GM21360 (cell line): Measurements from ENCODE around the gene TLE3.
"Not testable (repeated sequence)": the region's sequence is repeated elsewhere in the genome, so short reads cannot be mapped to it uniquely, and the experiment has no call there.

Experiments used
- ATAC-seq: cut with Tn5 transposase; IDR thresholded peaks from one replicate; pipeline ENCODE4 v1.9.1; 2021; ENCODE audit warnings: mild to moderate bottlenecking, moderate library complexity; ENCODE audit not compliant: unreplicated experiment

TLE3 gene

DNA sequence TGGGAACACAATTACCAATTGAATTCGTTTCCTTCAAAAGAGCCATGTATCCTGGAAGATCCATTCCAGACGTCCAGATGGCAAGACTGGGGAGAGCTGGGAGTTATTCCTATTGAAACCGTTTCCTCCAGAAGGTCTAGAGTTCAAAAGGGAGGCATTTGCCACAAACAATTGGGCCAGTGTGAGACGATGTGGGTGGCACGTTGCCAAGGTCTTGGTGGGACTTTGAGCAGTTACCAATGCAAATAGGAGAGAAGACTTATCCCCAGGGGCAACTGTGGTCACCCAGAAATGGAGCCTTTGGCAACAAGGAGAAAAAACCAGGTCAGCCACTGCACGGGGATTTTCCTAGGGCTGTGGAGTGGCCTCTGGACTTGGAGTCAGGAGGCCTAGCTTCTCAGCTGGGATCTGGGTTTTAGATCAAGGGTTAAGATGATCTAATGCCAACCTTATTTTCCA, 29.6 kb upstream of the TLE3 start:
- no peak for ATAC-seq

DNA sequence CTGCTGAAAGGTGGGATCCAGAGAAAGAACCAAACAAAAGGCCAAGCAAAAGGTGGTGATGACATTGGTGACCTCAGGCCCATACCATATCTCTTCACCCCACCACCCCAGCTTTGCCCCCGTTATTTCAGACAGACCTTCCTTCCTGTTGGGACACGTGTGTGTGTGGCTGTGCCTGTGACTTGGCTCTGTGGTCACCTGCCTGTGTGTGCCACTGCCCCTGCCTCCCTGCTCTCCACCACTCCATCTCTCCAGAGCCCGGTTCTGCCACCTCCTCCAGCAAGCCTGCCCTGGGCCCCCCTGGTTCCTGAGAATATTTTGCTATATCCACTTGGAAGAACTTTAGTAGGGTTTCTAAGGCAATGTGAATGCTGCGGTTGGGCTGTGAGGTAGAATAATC, 28.6 kb upstream of the TLE3 start:
- ATAC-seq, result no peak

DNA sequence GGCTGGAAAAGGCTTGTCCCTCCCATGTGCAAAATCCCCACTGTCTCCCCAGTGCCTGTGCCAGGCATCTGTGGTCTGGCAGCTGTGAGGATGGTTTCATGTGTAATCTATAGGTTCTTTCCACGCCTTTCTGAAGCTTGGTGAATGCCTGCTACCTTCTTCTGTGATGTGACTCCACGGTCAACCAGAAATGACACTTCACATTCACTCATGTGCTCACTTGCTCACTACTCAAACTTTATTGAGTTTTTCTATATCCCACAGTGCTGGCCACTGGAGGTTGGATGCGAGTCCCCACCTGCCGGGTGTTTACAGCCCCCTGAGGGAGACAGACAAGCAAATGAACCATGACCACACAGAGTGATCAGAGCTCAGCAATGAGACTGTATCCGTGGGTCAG, 27.9 kb upstream of the TLE3 start:
- no peak for ATAC-seq

DNA sequence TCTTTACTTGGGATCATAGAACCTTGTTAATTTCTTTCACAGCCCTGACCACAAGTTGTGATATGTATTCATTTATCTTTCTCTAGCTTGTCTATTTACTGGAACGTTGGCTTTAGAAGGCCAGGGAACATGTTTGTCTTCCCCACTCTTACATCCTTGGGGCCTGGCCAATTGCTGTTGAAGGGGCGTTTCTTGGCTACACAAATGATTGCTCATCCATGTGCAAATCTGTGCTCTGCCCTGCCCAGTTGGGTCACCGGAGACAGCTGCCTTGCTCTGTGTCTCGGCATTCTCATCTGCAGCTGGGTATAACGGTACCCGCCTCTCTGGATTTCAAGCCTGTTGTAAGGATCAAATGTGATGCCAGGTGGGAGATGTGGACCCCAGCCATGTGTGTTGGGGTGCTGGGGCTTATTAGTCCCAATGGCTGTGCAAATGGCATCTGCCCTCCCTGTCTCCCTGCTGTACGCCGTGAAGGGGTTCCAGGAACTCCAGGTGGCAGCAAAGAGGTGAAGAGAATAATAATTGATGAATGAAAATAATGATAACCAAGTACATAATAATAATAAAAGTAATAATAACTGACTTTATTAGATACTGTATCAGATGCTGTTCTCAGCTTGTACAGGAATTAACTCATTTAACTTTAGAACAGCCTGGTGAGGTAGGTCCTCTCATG, 24.0 kb upstream of the TLE3 start:
- no peak for ATAC-seq

DNA sequence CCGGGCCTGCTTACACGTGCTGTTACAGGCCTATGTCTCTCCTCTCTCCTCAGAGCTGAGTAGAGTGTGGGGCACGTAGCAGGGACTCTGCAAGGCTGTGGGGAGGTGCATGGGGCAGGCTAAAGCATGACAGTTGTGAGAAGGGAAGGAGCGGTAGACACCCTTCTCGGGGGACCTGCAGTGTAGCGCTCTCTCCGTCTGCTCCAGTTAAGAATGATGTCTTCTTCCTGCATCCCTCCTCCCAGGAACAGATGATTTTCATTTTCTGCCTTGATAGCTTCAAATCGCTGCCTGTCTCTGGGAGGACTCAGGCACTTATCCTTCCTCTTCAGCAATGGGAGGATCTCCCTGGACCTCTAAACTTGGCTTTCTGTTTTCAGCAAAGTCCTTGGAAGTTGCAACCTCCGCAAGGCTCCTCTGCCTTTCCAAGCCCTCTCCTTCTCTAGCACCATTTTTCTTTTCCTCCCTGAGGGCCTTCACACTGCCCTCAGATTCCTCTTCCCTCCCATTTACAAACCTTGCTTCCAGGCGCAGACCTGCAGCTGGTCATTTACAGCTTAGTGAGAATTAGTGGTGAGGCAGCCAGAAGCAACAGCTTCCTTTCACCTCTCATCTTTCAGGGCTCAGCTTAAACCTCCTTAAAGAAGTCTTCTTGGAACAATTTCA, 23.4 kb upstream of the TLE3 start:
- ATAC-seq, result no peak

DNA sequence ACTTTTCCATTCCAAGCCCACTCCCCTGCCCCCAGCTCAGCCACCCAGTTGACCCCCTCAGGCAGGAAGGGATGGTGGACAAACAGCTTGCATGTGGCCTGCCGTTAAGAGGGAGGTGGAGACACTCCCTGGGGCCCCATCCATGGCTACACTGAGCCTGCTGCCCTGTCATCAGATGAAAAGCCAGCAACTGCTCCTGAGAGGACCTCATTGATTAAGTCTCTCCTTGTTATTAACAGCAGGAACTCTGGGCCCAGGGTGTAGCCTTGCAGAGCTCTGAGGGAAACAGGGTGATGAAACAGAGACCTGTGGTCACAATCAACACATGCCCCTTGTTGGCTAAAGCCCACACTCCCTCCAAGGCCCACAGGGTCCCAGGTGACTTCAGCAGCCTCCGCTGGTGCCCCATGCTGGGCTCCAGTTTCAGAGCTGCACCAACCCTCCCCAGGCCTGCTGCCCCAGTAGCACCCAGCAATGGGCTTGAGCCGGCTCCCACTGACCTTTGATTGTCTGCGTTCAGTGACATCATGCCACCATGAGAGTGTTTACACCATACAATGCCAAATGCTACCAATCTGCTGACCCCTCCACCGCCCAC, 22.3 kb upstream of the TLE3 start:
- ATAC-seq, result no peak

DNA sequence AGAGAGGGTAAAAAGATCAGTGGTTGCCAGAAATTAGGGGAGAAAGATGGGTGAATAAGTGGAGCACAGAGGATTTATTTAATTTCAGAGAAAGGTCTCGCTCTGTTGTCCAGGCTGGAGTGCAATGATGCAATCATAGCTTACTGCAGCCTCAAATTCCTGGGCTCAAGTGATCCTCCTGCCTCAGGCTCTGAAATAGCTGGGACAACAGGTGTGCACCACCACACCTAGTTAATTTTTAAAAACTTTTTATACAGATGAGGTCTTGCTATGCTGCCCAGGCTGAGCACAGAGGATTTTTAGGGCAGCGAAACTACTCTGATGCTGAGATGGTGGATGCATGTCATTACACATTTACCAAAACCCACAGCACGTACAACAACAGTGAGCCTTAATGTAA, 20.9 kb upstream of the TLE3 start:
- no peak for ATAC-seq

DNA sequence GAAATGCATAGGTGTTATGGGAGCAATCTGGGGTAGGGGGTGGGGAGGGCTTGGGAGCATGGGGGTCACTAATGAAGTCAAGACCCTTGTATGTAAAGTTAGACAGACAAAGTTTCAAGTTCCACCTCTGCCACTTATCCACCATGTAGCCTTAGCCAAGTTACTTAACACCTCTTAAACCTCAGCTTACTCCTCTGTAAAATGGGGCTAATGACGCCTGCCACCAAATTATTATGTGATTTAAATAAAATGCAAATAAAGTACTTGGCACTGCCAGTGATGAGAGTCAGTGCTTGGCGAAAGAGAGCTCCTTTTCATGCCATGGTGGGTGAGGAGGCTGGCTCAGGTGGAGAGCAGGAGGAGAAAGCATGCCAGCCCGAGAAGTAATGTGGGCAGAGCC, 18.6 kb upstream of the TLE3 start:
- ATAC-seq, result no peak

DNA sequence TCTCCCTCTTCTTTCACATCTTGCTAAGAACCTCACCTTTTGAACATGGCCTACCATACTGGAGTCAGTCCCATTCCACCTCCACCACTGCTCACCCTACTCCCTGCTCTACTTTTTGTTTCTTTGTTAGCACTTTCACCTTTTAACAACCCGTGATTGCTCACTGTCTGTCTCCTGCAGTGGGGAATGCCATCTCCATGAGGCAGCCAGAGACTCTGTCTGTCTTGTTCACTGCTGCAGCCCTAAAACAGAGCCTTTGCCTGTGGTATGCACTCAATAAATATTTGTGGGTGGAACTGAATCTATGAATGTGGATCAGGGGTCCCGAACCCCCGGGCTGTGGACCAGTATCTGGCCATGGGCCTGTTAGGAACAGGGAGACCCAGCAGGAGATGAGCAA, 16.5 kb upstream of the TLE3 start:
- no peak for ATAC-seq

DNA sequence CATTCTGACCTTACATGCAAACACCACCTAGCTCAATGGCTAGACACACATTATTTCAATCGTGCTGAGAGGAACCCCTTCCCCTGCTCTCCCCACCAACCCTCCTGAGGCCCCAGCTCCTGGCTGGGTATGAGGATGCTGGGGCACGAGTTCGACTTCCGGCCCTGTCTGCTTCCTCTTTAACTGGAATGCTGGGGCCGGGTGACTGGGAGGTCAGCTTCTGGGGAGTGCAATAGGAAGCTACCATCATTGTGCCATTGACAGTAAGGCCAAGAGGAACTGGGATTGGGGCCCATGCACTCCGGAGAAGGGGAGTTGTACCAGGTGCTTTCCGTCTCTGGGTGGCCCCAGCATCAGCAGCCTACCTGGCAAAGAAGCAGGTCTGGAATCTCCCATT, 15.6 kb upstream of the TLE3 start:
- no peak for ATAC-seq

DNA sequence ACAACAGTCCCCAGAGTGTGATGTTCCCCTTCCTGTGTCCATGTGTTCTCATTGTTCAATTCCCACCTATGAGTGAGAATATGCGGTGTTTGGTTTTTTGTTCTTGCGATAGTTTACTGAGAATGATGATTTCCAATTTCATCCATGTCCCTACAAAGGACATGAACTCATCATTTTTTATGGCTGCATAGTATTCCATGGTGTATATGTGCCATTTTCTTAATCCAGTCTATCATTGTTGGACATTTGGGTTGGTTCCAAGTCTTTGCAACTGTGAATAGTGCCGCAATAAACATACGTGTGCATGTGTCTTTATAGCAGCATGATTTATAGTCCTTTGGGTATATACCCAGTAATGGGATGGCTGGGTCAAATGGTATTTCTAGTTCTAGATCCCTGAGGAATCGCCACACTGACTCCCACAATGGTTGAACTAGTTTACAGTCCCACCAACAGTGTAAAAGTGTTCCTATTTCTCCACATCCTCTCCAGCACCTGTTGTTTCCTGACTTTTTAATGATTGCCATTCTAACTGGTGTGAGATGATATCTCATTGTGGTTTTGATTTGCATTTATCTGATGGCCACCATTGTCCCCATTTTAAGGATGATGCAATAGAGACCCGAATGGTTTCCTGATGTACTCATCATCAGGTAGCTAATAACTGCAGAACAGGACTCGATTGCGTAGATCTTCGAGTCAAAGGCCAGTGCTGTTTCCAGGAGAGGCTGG, 15.0 kb upstream of the TLE3 start:
- not testable (repeated sequence) for ATAC-seq

DNA sequence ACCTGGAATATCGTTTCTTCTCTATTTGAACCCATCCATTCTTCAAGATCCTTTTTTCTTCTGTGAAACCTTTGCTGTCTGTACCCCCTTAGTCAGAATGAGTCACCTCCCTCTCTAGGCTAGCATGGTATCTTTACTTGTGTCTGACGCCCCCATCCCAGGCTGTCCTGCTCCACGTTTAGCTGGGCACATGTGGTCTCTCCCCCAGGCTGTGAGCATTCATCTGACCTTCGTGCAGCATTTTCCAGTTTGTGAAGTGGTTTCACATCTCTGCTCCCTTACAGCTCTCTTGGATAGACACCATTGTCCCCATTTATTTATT, 14.3 kb upstream of the TLE3 start:
- ATAC-seq, result no peak

DNA sequence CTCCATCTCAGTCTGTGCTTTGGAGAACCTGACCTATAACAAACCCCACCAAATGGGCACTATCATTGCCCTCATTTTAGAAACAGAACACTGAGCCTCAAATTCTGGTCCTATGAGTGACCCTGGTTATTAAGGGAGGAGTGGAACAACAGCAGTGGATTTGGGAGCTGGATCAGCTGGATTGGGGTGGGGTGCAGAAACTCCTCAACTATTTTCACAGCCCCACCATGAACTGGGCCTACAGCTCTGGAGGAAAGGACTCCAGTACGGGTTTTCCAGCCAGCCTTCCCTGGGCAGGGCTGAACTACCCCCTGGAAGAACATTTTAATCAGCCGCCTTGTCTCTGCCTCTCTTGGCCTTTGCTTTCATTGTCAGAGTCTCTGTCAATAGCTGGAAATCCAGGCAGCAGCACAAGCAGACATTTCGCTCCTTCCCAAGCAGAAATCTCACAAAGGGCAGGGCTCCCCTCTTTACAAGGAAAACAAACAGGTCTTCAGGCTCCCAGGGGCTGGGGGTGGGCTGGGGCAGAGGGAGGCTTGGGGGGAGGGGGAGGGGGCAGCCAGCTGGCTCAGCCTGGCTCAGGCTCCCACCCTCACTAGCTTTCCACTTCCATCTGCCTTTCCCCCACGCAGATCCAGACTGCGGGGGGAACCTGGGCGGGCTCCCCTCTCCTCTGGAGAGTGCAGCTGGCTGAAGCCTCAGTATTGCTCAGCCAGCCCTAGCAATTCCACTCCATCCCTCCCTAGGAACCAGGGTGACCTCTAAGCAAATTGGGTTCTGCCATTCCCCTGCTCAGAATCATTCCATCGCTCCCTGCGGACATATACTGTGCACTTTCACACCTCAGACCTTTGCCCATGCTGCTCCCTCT, 13.7 kb upstream of the TLE3 start:
- ATAC-seq, result no peak

DNA sequence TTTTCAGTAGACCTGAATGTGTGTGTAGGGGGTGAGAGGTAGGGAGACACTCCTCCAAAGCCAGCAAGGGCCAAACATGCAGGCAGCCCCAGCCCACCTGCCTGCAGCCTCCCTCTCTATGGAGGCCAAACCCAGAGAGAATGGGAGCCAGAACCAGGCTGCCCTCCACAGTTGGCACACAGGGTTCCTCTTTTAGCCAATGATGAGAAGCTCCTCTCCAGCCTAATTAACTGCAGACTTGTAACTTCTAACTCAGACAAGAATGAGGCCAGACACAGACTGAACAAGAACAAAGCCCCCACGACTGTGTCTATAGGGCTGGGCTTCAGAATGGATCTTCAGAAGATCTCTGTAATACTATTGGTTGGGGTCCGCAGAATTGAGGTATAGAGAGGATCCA, 12.3 kb upstream of the TLE3 start:
- no peak for ATAC-seq

DNA sequence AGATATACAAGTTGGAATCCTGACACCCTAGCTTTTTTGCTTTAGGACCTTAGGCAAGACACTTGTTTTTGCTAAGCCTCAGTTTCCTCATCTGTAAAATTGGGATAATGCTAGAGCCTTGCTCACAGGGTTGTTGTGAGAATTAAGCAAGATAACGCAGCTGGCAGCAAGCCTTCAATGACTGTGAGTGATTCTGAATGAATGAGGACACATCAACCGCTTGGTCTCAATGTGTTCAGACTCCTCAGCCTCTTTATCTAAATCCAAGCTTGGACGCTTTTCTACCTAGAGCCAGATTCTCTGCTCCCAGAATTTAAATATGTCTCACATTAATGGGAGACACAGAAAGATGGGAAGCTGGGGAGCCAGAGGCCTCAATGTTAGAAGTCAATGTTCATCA, 11.8 kb upstream of the TLE3 start:
- no peak for ATAC-seq

DNA sequence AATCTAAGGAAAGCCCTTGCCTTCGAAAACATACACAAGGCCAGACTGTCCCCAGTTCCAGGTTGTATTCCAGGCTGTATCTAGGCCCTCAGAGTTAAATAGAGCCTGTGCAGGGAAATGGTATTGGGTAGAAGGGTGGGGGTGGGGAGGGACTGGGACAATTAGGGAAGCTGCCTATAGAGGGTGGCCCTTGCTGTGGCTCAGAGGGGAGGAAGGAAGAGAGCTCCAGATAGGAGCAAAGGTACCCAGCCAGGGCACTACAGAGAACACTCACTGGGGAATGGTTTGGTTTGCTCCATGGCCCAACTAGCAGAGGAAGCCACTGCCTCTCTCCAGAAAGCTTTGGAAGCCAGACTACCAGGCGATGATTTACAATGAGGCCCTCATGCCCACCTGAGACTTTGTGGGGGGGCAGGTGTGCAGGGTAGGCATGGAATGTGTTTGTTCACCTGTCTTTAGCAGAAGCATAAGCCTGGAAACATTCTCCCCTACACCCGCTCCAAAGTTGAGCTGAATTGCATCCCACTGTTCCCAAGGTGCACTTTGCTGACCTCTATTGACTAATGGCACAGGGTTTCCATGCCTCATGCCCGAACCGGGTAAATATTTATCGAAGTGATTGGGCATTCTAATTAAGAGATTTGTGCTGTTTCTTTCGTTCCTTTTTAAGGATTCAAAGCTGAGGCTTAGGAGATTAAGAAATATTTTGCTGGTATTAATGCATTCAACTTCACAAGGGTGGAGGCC, 6.3 kb upstream of the TLE3 start:
- ATAC-seq, result no peak

DNA sequence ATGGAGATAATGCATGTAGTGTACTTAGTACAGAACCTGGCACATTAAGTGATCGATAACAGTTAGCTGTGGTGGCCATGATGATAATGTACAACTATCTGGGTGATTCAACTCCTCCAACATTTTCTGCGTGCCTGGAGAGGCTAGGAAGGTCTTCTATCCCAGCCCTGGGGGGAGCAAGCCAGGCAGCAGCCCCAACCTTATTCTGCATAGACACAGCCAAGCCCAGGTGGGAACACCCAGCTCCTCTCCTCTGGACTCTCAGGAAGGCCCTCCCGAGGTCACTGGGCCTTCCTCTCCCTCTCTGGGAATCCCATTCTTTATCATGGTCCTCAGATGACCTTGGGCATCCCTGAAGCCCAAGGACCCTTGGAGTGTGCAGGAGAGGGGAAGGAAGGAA, 5.1 kb upstream of the TLE3 start:
- ATAC-seq, result no peak

DNA sequence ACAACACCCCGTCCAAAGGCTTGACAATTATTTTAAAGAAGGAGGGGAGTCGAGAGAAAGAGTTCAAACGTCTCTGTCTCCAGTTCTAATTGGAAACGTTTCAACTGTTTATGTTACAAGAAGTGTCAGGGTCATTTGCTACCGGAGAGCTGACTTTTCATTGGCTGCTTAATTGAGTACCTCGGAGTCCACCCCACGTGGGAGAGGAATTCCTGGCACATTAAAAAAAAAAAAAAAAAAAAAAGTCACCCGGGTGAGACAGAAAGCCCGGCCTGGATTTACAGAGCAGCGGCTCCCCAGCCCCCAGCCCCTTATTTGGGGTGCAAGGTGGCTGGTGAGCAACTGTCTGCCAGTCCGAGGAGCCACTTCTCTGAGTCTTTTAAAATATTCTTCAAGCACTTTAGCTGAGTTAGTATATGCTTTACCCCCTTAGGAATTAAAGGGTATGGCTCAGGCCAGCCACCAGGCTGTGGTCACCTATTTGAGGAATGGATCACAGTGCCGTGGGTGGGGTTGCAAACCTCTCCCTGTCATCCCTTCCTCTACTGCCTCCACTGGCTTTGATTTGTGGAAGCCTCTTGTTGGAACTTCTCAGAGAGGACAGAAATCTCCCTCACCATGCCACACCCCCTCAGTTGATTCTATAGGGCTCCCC, 3.9 kb upstream of the TLE3 start:
- ATAC-seq, result no peak

DNA sequence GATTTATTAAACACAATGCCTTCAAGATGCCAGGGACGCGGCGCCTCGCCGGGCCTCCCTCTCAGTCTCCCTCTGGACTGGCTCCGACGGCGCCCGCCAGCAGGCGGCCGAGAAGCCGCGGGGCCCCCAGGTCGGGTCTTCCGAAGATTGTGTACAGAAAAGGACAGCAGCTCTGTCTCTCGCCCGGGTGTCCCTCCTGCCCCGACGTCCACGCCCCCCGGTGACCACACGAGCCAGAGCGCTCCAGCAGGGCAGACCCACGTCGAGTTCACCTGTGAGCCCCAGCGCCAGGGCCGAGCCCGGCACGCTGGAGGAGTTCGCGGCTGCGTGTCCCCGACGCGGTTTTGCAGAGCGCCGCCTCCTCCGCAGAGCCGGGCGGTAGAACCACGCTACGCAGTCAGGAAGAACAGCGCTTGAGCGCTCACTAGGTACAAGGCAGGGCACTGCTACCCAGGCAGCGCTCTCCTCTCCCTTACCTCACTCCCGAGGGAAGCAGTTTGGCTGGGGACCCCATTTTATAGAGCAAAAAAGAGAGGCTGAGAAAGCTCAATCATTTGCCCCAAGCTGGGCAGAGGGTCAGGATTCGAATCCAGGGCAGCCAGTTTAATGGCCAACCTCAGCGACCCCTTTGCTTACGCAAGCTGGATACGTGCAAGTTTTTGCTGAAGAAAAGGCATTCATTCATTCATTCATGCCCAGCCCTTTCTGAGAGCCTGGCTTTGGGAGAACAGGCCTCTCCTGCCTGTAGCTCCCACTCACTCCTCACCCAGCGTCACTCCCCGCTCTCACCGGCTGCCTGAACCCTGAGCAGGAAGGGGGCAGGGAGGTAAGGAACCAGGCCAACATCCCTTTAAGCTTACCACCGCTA, 3.0 kb upstream of the TLE3 start:
- ATAC-seq, result no peak
